Measurements from ENCODE around the gene NPTX1. TPM values are rescaled to one million over a fixed set of nuclear protein-coding genes. Genes with fewer than 3 reads are reported as not detected.
"Not testable (repeated sequence)": the region's sequence is repeated elsewhere in the genome, so short reads cannot be mapped to it uniquely, and the experiment has no call there.

NPTX1 gene
- total RNA-seq, 2 experiments from 2014 or later = 0.22 TPM; not detected in 1

GRCh38 chr17:80510132-80510531, 33.7 kb upstream of the NPTX1 start:
- POLR2A ChIA-PET = no interaction called here
- no TSS peak for BruUV-seq (replicated peaks)
- Histone ChIP-seq H3K79me2 (ENCODE audit: insufficient read depth, low read depth, low read length) (no peaks in the 10 kb centered on the region), H3K27ac (ENCODE audit: low read depth, low read length, poor library complexity, severe bottlenecking) (no peak overlapping the region), H3K36me3 (ENCODE audit: insufficient read depth, low read length) (no peaks in the 10 kb centered on the region), H3K9me2 (ENCODE audit: insufficient read depth, low read length) (no peaks in the 10 kb centered on the region), H3K4me2 (ENCODE audit: low read length) (no peak overlapping the region), H4K20me1 (ENCODE audit: insufficient read depth, low read length) (no peaks in the 10 kb centered on the region), H2AFZ (ENCODE audit: low read length) (no peak overlapping the region), H3K4me1 (ENCODE audit: insufficient read depth, low read length, poor library complexity, severe bottlenecking) (peaks cover 3% of the 10 kb centered on the region), H3K9me3 (ENCODE audit: low read length) (no peaks in the 10 kb centered on the region), H3K4me3 (ENCODE audit: low read depth, low read length, poor library complexity, severe bottlenecking) (no peak overlapping the region)
- CTCF ChIA-PET (ENCODE audit: unreplicated experiment) = no interaction called here
- intact Hi-C loops (cut with micrococcal nuclease; ENCODE audit: unreplicated experiment) = no loop called here
- no peak for DNase-seq (ENCODE audit: low spot score)
- TF ChIP-seq EZH2phosphoT487 (IDR thresholded peaks at IDR 0.05; ENCODE audit: borderline replicate concordance, low read depth, low read length) = no peak
- TF ChIP-seq CTCF (conservative IDR thresholded peaks at IDR 0.05; ENCODE audit: low read length) = no peak

- Histone ChIP-seq H3K4me2 (ENCODE audit: low read length) (no peak overlapping the region), H2AFZ (ENCODE audit: low read length) (no peak overlapping the region), H3K4me1 (ENCODE audit: insufficient read depth, low read length, poor library complexity, severe bottlenecking) (peaks cover 3% of the 10 kb centered on the region), H4K20me1 (ENCODE audit: insufficient read depth, low read length) (no peaks in the 10 kb centered on the region), H3K27ac (ENCODE audit: low read depth, low read length, poor library complexity, severe bottlenecking) (no peak overlapping the region), H3K79me2 (ENCODE audit: insufficient read depth, low read depth, low read length) (no peaks in the 10 kb centered on the region), H3K9me3 (ENCODE audit: low read length) (no peaks in the 10 kb centered on the region), H3K36me3 (ENCODE audit: insufficient read depth, low read length) (no peaks in the 10 kb centered on the region), H3K9me2 (ENCODE audit: insufficient read depth, low read length) (no peaks in the 10 kb centered on the region), H3K4me3 (ENCODE audit: low read depth, low read length, poor library complexity, severe bottlenecking) (no peak overlapping the region)
- POLR2A ChIA-PET = no interaction called here
- CTCF ChIA-PET (ENCODE audit: unreplicated experiment) = no interaction called here
- TF ChIP-seq CTCF (conservative IDR thresholded peaks at IDR 0.05; ENCODE audit: low read length) (no peak), EZH2phosphoT487 (IDR thresholded peaks at IDR 0.05; ENCODE audit: borderline replicate concordance, low read depth, low read length) (no peak)
- intact Hi-C loops (cut with micrococcal nuclease; ENCODE audit: unreplicated experiment) = no loop called here
- BruUV-seq (replicated peaks) = no TSS peak
- DNase-seq (ENCODE audit: low spot score) = no peak
Observed at GRCh38 chr17:80509311-80509710, 32.9 kb upstream of the NPTX1 start.

GRCh38 chr17:80507965-80508364, 31.6 kb upstream of the NPTX1 start:
- intact Hi-C loops (cut with micrococcal nuclease; ENCODE audit: unreplicated experiment) = no loop called here
- H2AFZ ChIP-seq (ENCODE audit: low read length) = no peak overlapping the region
- BruUV-seq (replicated peaks) = no TSS peak
- no peaks in the 10 kb centered on the region for H3K79me2 ChIP-seq (ENCODE audit: insufficient read depth, low read depth, low read length)
- no peak overlapping the region for H3K4me3 ChIP-seq (ENCODE audit: low read depth, low read length, poor library complexity, severe bottlenecking)
- no peaks in the 10 kb centered on the region for H3K9me2 ChIP-seq (ENCODE audit: insufficient read depth, low read length)
- TF ChIP-seq EZH2phosphoT487 (IDR thresholded peaks at IDR 0.05; ENCODE audit: borderline replicate concordance, low read depth, low read length) (no peak), CTCF (conservative IDR thresholded peaks at IDR 0.05; ENCODE audit: low read length) (no peak)
- no peaks in the 10 kb centered on the region for H3K36me3 ChIP-seq (ENCODE audit: insufficient read depth, low read length)
- H3K4me2 ChIP-seq (ENCODE audit: low read length) = no peak overlapping the region
- no peak for DNase-seq (ENCODE audit: low spot score)
- H3K4me1 ChIP-seq (ENCODE audit: insufficient read depth, low read length, poor library complexity, severe bottlenecking) = peaks cover 3% of the 10 kb centered on the region
- POLR2A ChIA-PET = no interaction called here
- H3K9me3 ChIP-seq (ENCODE audit: low read length) = no peaks in the 10 kb centered on the region
- no peak overlapping the region for H3K27ac ChIP-seq (ENCODE audit: low read depth, low read length, poor library complexity, severe bottlenecking)
- CTCF ChIA-PET (ENCODE audit: unreplicated experiment) = no interaction called here
- H4K20me1 ChIP-seq (ENCODE audit: insufficient read depth, low read length) = no peaks in the 10 kb centered on the region

GRCh38 chr17:80507177-80507576, 30.8 kb upstream of the NPTX1 start:
- H3K27ac ChIP-seq (ENCODE audit: low read depth, low read length, poor library complexity, severe bottlenecking); H3K4me2 ChIP-seq (ENCODE audit: low read length); intact Hi-C loops (cut with micrococcal nuclease; ENCODE audit: unreplicated experiment); H3K4me1 ChIP-seq (ENCODE audit: insufficient read depth, low read length, poor library complexity, severe bottlenecking); H3K79me2 ChIP-seq (ENCODE audit: insufficient read depth, low read depth, low read length); POLR2A ChIA-PET; CTCF ChIA-PET (ENCODE audit: unreplicated experiment); H3K4me3 ChIP-seq (ENCODE audit: low read depth, low read length, poor library complexity, severe bottlenecking); BruUV-seq (replicated peaks); H3K9me3 ChIP-seq (ENCODE audit: low read length); H4K20me1 ChIP-seq (ENCODE audit: insufficient read depth, low read length); H2AFZ ChIP-seq (ENCODE audit: low read length); H3K9me2 ChIP-seq (ENCODE audit: insufficient read depth, low read length); DNase-seq (ENCODE audit: low spot score); H3K36me3 ChIP-seq (ENCODE audit: insufficient read depth, low read length): not testable (repeated sequence)
